Fibroblast of pulmonary artery (primary cell): ENCODE results near the gene SENP7.

Experiments
- DNase-seq: peaks from one replicate; pipeline ENCODE4 v3.0.0-alpha.2; 2010; ENCODE audit warnings: low read depth
- H3K4me3 ChIP-seq: replicated peaks from 2 replicates; pipeline ENCODE4 v1.5.1; 2011; ENCODE audit warnings: low read depth, mild to moderate bottlenecking, control low read depth, low read length, moderate library complexity
- CTCF ChIP-seq: IDR thresholded peaks from 2 replicates; pipeline ENCODE4 v1.5.1; 2011; ENCODE audit warnings: mild to moderate bottlenecking, control low read depth, low read length, inconsistent platforms; ENCODE audit errors: missing control alignments

SENP7 gene

GRCh38 chr3:101284757-101285156, 228.3 kb downstream of the SENP7 start:
- no peak for DNase-seq
- TF ChIP-seq CTCF: no peak

GRCh38 chr3:101281521-101282030, 231.4 kb downstream of the SENP7 start:
- no peak for TF ChIP-seq CTCF
- H3K4me3 ChIP-seq: no peak overlapping the region
- no peak for DNase-seq

More at GRCh38 chr3:101284757-101285156, 228.3 kb downstream of the SENP7 start:
- no peak overlapping the region for H3K4me3 ChIP-seq

- TF ChIP-seq CTCF: no peak
- no peak overlapping the region for H3K4me3 ChIP-seq
- DNase-seq: no peak
Measured at GRCh38 chr3:101279765-101280385, 233.1 kb downstream of the SENP7 start.

GRCh38 chr3:101279162-101279561, 233.8 kb downstream of the SENP7 start:
- TF ChIP-seq CTCF: no peak
- no peak for DNase-seq
- no peak overlapping the region for H3K4me3 ChIP-seq

GRCh38 chr3:101278727-101279126, 234.3 kb downstream of the SENP7 start:
- DNase-seq: no peak
- TF ChIP-seq CTCF: no peak
- H3K4me3 ChIP-seq: no peak overlapping the region
